H9 (cell line): ENCODE results near the gene PTAR1. TPM values are rescaled to one million over a fixed set of nuclear protein-coding genes. Genes with fewer than 3 reads are reported as not detected.

Experiments
- DNase-seq: peaks from one replicate; pipeline ENCODE4 v3.0.0-alpha.2; 2017
- H2AFZ ChIP-seq: one replicate; pipeline ENCODE4 v1.6.1; 2013; ENCODE audit warnings: mild to moderate bottlenecking, low read length, control low read depth, moderate library complexity
- H2AK5ac ChIP-seq: 2 replicates; pipeline ENCODE4 v1.6.1; 2013; ENCODE audit warnings: low read length, control low read depth, mixed read lengths; ENCODE audit not compliant: insufficient read length
- H2BK120ac ChIP-seq: one replicate; pipeline ENCODE4 v1.6.1; 2013; ENCODE audit warnings: low read depth, mild to moderate bottlenecking, low read length, control low read depth, inconsistent platforms; ENCODE audit not compliant: poor library complexity, severe bottlenecking
- H2BK12ac ChIP-seq: 2 replicates; pipeline ENCODE4 v1.6.1; 2013; ENCODE audit warnings: low read length, control low read depth, mixed read lengths, low read depth; ENCODE audit not compliant: insufficient read length
- H2BK15ac ChIP-seq: 2 replicates; pipeline ENCODE4 v1.6.1; 2013; ENCODE audit warnings: low read depth, low read length, control low read depth
- H2BK20ac ChIP-seq: one replicate; pipeline ENCODE4 v1.6.1; 2013; ENCODE audit warnings: low read depth, mild to moderate bottlenecking, low read length, control low read depth, inconsistent platforms; ENCODE audit not compliant: poor library complexity, severe bottlenecking
- H2BK5ac ChIP-seq: 2 replicates; pipeline ENCODE4 v1.6.1; 2013; ENCODE audit warnings: low read length, control low read depth, mixed read lengths; ENCODE audit not compliant: insufficient read length
- H3K14ac ChIP-seq: 2 replicates; pipeline ENCODE4 v1.6.1; 2013; ENCODE audit warnings: low read length, control low read depth; ENCODE audit not compliant: insufficient read depth
- H3K18ac ChIP-seq: 2 replicates; pipeline ENCODE4 v1.6.1; 2013; ENCODE audit warnings: low read depth, mild to moderate bottlenecking, mixed read lengths, low read length, control low read depth; ENCODE audit not compliant: insufficient read length
- H3K23ac ChIP-seq: 2 replicates; pipeline ENCODE4 v1.6.1; 2013; ENCODE audit warnings: low read length, control low read depth, mixed read lengths, low read depth; ENCODE audit not compliant: insufficient read length
- H3K23me2 ChIP-seq: 2 replicates; pipeline ENCODE4 v1.6.1; 2013; ENCODE audit warnings: low read depth, mild to moderate bottlenecking, mixed read lengths, low read length, control low read depth; ENCODE audit not compliant: insufficient read length, poor library complexity, severe bottlenecking
- H3K27ac ChIP-seq: 2 replicates; pipeline ENCODE4 v1.5.1; 2013; ENCODE audit warnings: low read length, control low read depth, mixed read lengths, low read depth; ENCODE audit not compliant: insufficient read length
- H3K27me3 ChIP-seq: 2 replicates; pipeline ENCODE4 v1.6.1; 2013; ENCODE audit warnings: low read length, control low read depth, inconsistent platforms; ENCODE audit not compliant: insufficient read depth
- H3K4ac ChIP-seq: 2 replicates; pipeline ENCODE4 v1.6.1; 2013; ENCODE audit warnings: low read depth, mild to moderate bottlenecking, control low read depth, inconsistent platforms, low read length, moderate library complexity
- H3K4me1 ChIP-seq: 2 replicates; pipeline ENCODE4 v1.6.1; 2013; ENCODE audit warnings: low read length, control low read depth, inconsistent platforms; ENCODE audit not compliant: insufficient read depth
- H3K4me2 ChIP-seq: 2 replicates; pipeline ENCODE4 v1.6.1; 2013; ENCODE audit warnings: low read length, control low read depth, mixed read lengths; ENCODE audit not compliant: insufficient read length, insufficient read depth
- H3K56ac ChIP-seq: 2 replicates; pipeline ENCODE4 v1.6.1; 2013; ENCODE audit warnings: low read depth, mild to moderate bottlenecking, mixed read lengths, low read length, control low read depth; ENCODE audit not compliant: insufficient read length
- H3K79me1 ChIP-seq: 2 replicates; pipeline ENCODE4 v1.6.1; 2013; ENCODE audit warnings: low read depth, mild to moderate bottlenecking, moderate library complexity, low read length, control low read depth, inconsistent platforms; ENCODE audit not compliant: insufficient read depth, poor library complexity, severe bottlenecking
- H3K79me2 ChIP-seq: 2 replicates; pipeline ENCODE4 v1.6.1; 2013; ENCODE audit warnings: low read length, control low read depth, inconsistent platforms; ENCODE audit not compliant: insufficient read depth
- H3K9ac ChIP-seq: 2 replicates; pipeline ENCODE4 v1.6.1; 2013; ENCODE audit warnings: low read length, control low read depth, mixed read lengths; ENCODE audit not compliant: insufficient read length; ENCODE audit errors: extremely low read depth
- H3K9me3 ChIP-seq: one replicate; pipeline ENCODE4 v1.6.1; 2013; ENCODE audit warnings: low read depth, low read length, inconsistent platforms; ENCODE audit not compliant: control insufficient read depth
- H3T11ph ChIP-seq: one replicate; pipeline ENCODE4 v1.6.1; 2013; ENCODE audit warnings: mild to moderate bottlenecking, low read length, control low read depth, inconsistent platforms
- H4K20me1 ChIP-seq: one replicate; pipeline ENCODE4 v1.6.1; 2013; ENCODE audit not compliant: control insufficient read depth, insufficient read length, insufficient read depth
- H4K5ac ChIP-seq: 2 replicates; pipeline ENCODE4 v1.6.1; 2013; ENCODE audit warnings: low read depth, mild to moderate bottlenecking, mixed read lengths, low read length, control low read depth; ENCODE audit not compliant: insufficient read length
- H4K8ac ChIP-seq: replicated peaks from 2 replicates; pipeline ENCODE4 v1.6.1; 2013; ENCODE audit warnings: low read length, control low read depth, mixed read lengths, low read depth; ENCODE audit not compliant: insufficient read length
- H4K91ac ChIP-seq: 2 replicates; pipeline ENCODE4 v1.6.1; 2013; ENCODE audit warnings: low read depth, mild to moderate bottlenecking, moderate library complexity, mixed read lengths, low read length, control low read depth; ENCODE audit not compliant: insufficient read length
- H3K27ac Mint-ChIP-seq, 3 experiments: 2 replicates in 2 of 3; 3 replicates in 1 of 3; pipeline ENCODE4 v1.8.0; 2020 to 2021; ENCODE audit warnings: mixed read lengths in 3 of 3, mild to moderate bottlenecking in 1 of 3, moderate library complexity in 1 of 3
- H3K27me3 Mint-ChIP-seq: 2 replicates; pipeline ENCODE4 v1.8.0; 2021; ENCODE audit warnings: low read depth, mild to moderate bottlenecking, moderate library complexity, mixed read lengths
- H3K36me3 Mint-ChIP-seq, 3 experiments: 2 replicates in 2 of 3; 3 replicates in 1 of 3; pipeline ENCODE4 v1.8.0; 2020 to 2021; ENCODE audit warnings: low read depth in 3 of 3, mixed read lengths in 3 of 3; ENCODE audit not compliant: insufficient read depth in 1 of 3
- H3K4me1 Mint-ChIP-seq, 2 experiments: 2 replicates each; pipeline ENCODE4 v1.8.0; 2020; ENCODE audit warnings: mixed read lengths in 2 of 2
- H3K4me3 Mint-ChIP-seq, 2 experiments: 2 replicates in 1 of 2; 3 replicates in 1 of 2; pipeline ENCODE4 v1.8.0; 2020 to 2021; ENCODE audit warnings: mild to moderate bottlenecking in 2 of 2, mixed read lengths in 2 of 2, moderate library complexity in 1 of 2
- H3K9me3 Mint-ChIP-seq, 2 experiments: 2 replicates in 1 of 2; 3 replicates in 1 of 2; pipeline ENCODE4 v1.8.0; 2020; ENCODE audit warnings: mild to moderate bottlenecking in 2 of 2, mixed read lengths in 2 of 2, moderate library complexity in 1 of 2
- CTCF ChIP-seq: fragments of 200-600 bp; sonication (generic); conservative IDR thresholded peaks from 3 replicates; pipeline ENCODE4 v1.8.0; 2021; ENCODE audit warnings: antibody characterized with exemption, mild to moderate bottlenecking
- WGBS: extraction: QIAGEN DNeasy Blood & Tissue Kit; methylation state at CpG from one replicate; pipeline ENCODE4 v1.1.7; 2013; ENCODE audit warnings: missing lambda C conversion rate, low lambda C conversion rate, mixed read lengths; ENCODE audit not compliant: insufficient read length; ENCODE audit errors: extremely low coverage; 5-methylcytosine and 5-hydroxymethylcytosine counted together
- total RNA-seq: library from RNA; stranded (reverse); gene quantifications from 2 replicates; pipeline ENCODE4 v1.2.1, GENCODE V29; 2021

PTAR1 gene
- total RNA-seq, 1 experiment from 2014 or later, result 117 TPM

- no peak overlapping the region for H3K4me3 Mint-ChIP-seq
- H2AFZ ChIP-seq, result no peak overlapping the region
- H3T11ph ChIP-seq, result no peak overlapping the region
- H3K56ac ChIP-seq, result no peak overlapping the region
- 0 out of 2 replicates have a peak, but pooled peaks cover 3% of the 10 kb centered on the region for H3K4me1 ChIP-seq
- no peaks in the 10 kb centered on the region for H3K9me3 ChIP-seq
- H3K36me3 Mint-ChIP-seq, result peaks cover 3 to 48% (median 32%) of the 10 kb centered on the region in 3 experiments; a peak in 5 of 7 replicates
- H3K9ac ChIP-seq, result no peak overlapping the region
- H3K27ac Mint-ChIP-seq, result no peak overlapping the region
- TF ChIP-seq CTCF, result no peak
- H3K27me3 Mint-ChIP-seq, result no peaks in the 10 kb centered on the region
- no peak overlapping the region for H3K4ac ChIP-seq
- peaks cover 60 to 65% of the 10 kb centered on the region in 2 experiments for H3K4me1 Mint-ChIP-seq
- H2BK15ac ChIP-seq, result no peak overlapping the region
- H3K18ac ChIP-seq, result no peak overlapping the region
- WGBS, result no CpG with 5 or more reads among the region's 2 CpGs
- DNase-seq, result no peak
- H3K27ac ChIP-seq, result no peak overlapping the region
- no peak overlapping the region for H3K23ac ChIP-seq
- H3K9me3 Mint-ChIP-seq, result no peaks in the 10 kb centered on the region
- no peak overlapping the region for H2BK5ac ChIP-seq
- peaks cover 34% of the 10 kb centered on the region for H3K79me2 ChIP-seq
- H4K20me1 ChIP-seq, result no peaks in the 10 kb centered on the region
- no peak overlapping the region for H3K4me2 ChIP-seq
- no peak overlapping the region for H3K14ac ChIP-seq
- H2BK20ac ChIP-seq, result no peak overlapping the region
- H2BK120ac ChIP-seq, result no peak overlapping the region
- H3K23me2 ChIP-seq, result peaks cover 5% of the 10 kb centered on the region
- no peak overlapping the region for H2BK12ac ChIP-seq
- H2AK5ac ChIP-seq, result no peak overlapping the region
- H4K5ac ChIP-seq, result no peak overlapping the region
- H3K79me1 ChIP-seq, result no peaks in the 10 kb centered on the region
- H3K27me3 ChIP-seq, result no peaks in the 10 kb centered on the region
- H4K91ac ChIP-seq, result no peak overlapping the region
- no peak overlapping the region for H4K8ac ChIP-seq
Measured at GRCh38 chr9:69755205-69755604, 4.6 kb downstream of the PTAR1 start.
